Spleen (tissue), 7 donors: ENCODE results near the gene GRB10.
"Not testable (repeated sequence)": the region's sequence is repeated elsewhere in the genome, so short reads cannot be mapped to it uniquely, and the experiment has no call there.

Experiments
- CTCF ChIP-seq, 11 experiments: fragments of 200-600 bp in 7 of 11; fragments of 450-650 bp in 4 of 11; sonication (generic) in 4 of 11; IDR thresholded peaks in 8 of 11; conservative IDR thresholded peaks in 3 of 11; 1 replicate in 7 of 11; 2 replicates in 4 of 11; pipeline versions ENCODE4 v1.4.0 to v1.8.0; 2016 to 2021; ENCODE audit warnings: antibody characterized with exemption in 11 of 11, inconsistent platforms in 4 of 11, mild to moderate bottlenecking in 1 of 11
- POLR2A ChIP-seq, 3 donors: fragments of 450-650 bp; IDR thresholded peaks; one replicate each; pipeline ENCODE4 v1.5.1; 2017; ENCODE audit warnings: antibody characterized with exemption in 3 of 3, mild to moderate bottlenecking in 1 of 3
- POLR2AphosphoS5 ChIP-seq, 3 donors: sonication (generic); formaldehyde crosslinking; IDR thresholded peaks; one replicate each; pipeline ENCODE4 v1.5.1; 2017; ENCODE audit warnings: antibody characterized with exemption in 3 of 3
- donor health status: DM: no; HTN: no; CAD: no; lungs with moderate emphysema.
- donor health status: DM: no; HTN: no; CAD: no.
- donor health status: DM: no; HTN: no; CAD: no.

DNA sequence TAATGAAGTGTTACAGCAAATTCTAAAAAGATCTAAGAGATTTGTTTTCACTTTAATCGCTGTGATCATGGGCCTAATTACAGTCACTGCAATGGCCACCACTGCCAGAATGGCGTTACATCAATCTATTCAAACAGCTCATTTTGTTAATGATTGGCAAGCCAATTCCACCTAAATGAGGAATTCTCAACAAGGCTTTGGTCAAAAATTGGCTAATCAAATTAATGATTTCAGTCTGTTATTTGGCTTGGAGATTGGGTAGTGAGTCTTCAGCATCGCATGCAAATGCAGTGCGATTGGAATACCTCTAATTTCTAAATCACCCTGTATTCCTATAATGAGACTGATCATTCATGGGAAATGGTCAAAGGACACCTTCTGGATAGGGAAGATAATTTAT, 200.4 kb downstream of the GRB10 start:
- not testable (repeated sequence) for TF ChIP-seq CTCF (IDR thresholded peaks at IDR 0.05 in 8 of 11, conservative IDR thresholded peaks at IDR 0.05 in 3 of 11); POLR2AphosphoS5 (IDR thresholded peaks at IDR 0.05); POLR2A (IDR thresholded peaks at IDR 0.05)
